22Rv1 (cell line): Measurements from ENCODE around the gene GSK3B.

Experiments
- CTCF ChIP-seq: fragments of 450-650 bp; IDR thresholded peaks from 2 replicates; pipeline ENCODE4 v1.5.1; 2017; ENCODE audit warnings: mild to moderate bottlenecking
- ZFX ChIP-seq: fragments of 450-650 bp; IDR thresholded peaks from 2 replicates; pipeline ENCODE4 v1.6.1; 2017; ENCODE audit warnings: antibody characterized with exemption, borderline replicate concordance

- no peak for TF ChIP-seq CTCF
- TF ChIP-seq ZFX = no peak
These were observed 175.0 kb downstream of the GSK3B start for GRCh38 chr3:119918992-119919933.
